GM23338 (cell line): ENCODE data around the gene PDXK. TPM values are rescaled to one million over a fixed set of nuclear protein-coding genes. Genes with fewer than 3 reads are reported as not detected.

ENCODE experiments used
- ATAC-seq: fragments of 200-7000 bp; cut with Tn5 transposase; 3 replicates; pipeline ENCODE4 v1.9.1; 2020
- DNase-seq: peaks from one replicate; pipeline ENCODE4 v3.0.0-alpha.2; 2015; ENCODE audit warnings: low spot score
- H2AFZ ChIP-seq: fragments of 200-600 bp; sonication (generic); 2 replicates; pipeline ENCODE4 v1.8.0; 2016; ENCODE audit warnings: antibody characterized with exemption, mild to moderate bottlenecking, moderate library complexity
- H3F3A ChIP-seq: fragments of 200-600 bp; sonication (generic); replicated peaks from 2 replicates; pipeline ENCODE4 v1.8.0; 2017; ENCODE audit warnings: antibody characterized with exemption, mixed run types, low read depth
- H3K27ac ChIP-seq: fragments of 200-600 bp; sonication (generic); 2 replicates; pipeline ENCODE4 v1.6.1; 2016; ENCODE audit warnings: low read depth
- H3K27me3 ChIP-seq: fragments of 200-600 bp; sonication (generic); 2 replicates; pipeline ENCODE4 v1.8.0; 2016; ENCODE audit warnings: mild to moderate bottlenecking, mixed run types, moderate library complexity; ENCODE audit not compliant: insufficient read depth
- H3K36me3 ChIP-seq: fragments of 200-600 bp; sonication (generic); 2 replicates; pipeline ENCODE4 v1.8.0; 2016; ENCODE audit warnings: mild to moderate bottlenecking; ENCODE audit not compliant: insufficient read depth
- H3K4me1 ChIP-seq: fragments of 200-600 bp; sonication (generic); 2 replicates; pipeline ENCODE4 v1.8.0; 2016; ENCODE audit warnings: mild to moderate bottlenecking, moderate library complexity; ENCODE audit not compliant: insufficient read depth
- H3K4me2 ChIP-seq: fragments of 200-600 bp; sonication (generic); 2 replicates; pipeline ENCODE4 v1.7.1; 2017; ENCODE audit warnings: mixed run types
- H3K4me3 ChIP-seq: fragments of 200-600 bp; sonication (generic); 2 replicates; pipeline ENCODE4 v1.6.1; 2016; ENCODE audit warnings: mixed run types
- H3K79me2 ChIP-seq: fragments of 200-600 bp; sonication (generic); replicated peaks from 2 replicates; pipeline ENCODE4 v1.8.0; 2017; ENCODE audit warnings: mild to moderate bottlenecking; ENCODE audit not compliant: insufficient read depth
- H3K9me2 ChIP-seq: fragments of 200-600 bp; sonication (generic); 2 replicates; pipeline ENCODE4 v1.8.0; 2017; ENCODE audit not compliant: insufficient read depth
- H4K20me1 ChIP-seq: fragments of 200-600 bp; sonication (generic); replicated peaks from 2 replicates; pipeline ENCODE4 v1.8.0; 2017; ENCODE audit warnings: mild to moderate bottlenecking; ENCODE audit not compliant: insufficient read depth
- H3K27ac Mint-ChIP-seq: 2 replicates; pipeline ENCODE4 v1.8.0; 2020; ENCODE audit warnings: inconsistent platforms, mild to moderate bottlenecking, moderate library complexity, mixed read lengths
- H3K27me3 Mint-ChIP-seq: 3 replicates; pipeline ENCODE4 v1.8.0; 2022; ENCODE audit warnings: low read depth, mild to moderate bottlenecking, moderate library complexity, mixed read lengths, inconsistent platforms; ENCODE audit not compliant: insufficient read depth, poor library complexity
- H3K36me3 Mint-ChIP-seq: 3 replicates; pipeline ENCODE4 v1.8.0; 2021; ENCODE audit warnings: low read depth, mild to moderate bottlenecking, inconsistent platforms, moderate library complexity, mixed read lengths
- H3K4me1 Mint-ChIP-seq: 3 replicates; pipeline ENCODE4 v1.8.0; 2020; ENCODE audit warnings: mild to moderate bottlenecking, inconsistent platforms, mixed read lengths
- H3K4me3 Mint-ChIP-seq: 3 replicates; pipeline ENCODE4 v1.8.0; 2021; ENCODE audit warnings: moderate library complexity, mild to moderate bottlenecking, inconsistent platforms, mixed read lengths
- H3K9me3 Mint-ChIP-seq: 3 replicates; pipeline ENCODE4 v1.8.0; 2020; ENCODE audit warnings: moderate library complexity, mild to moderate bottlenecking, inconsistent platforms, mixed read lengths
- CREB1 ChIP-seq: fragments of 250-450 bp; sonication (Bioruptor Pico); IDR thresholded peaks from 2 replicates; pipeline ENCODE4 v1.5.0; 2020; ENCODE audit warnings: low read depth, mild to moderate bottlenecking, moderate library complexity
- CTCF ChIP-seq, 2 experiments: fragments of 200-600 bp in 1 of 2; sonication (generic) in 1 of 2; conservative IDR thresholded peaks; 2 replicates each; pipeline versions ENCODE4 v1.5.1 to v1.6.1; 2016 to 2017; ENCODE audit warnings: antibody characterized with exemption in 2 of 2, low read depth in 2 of 2, mild to moderate bottlenecking in 2 of 2, moderate library complexity in 1 of 2
- ETS1 ChIP-seq: IDR thresholded peaks from 2 replicates; pipeline ENCODE4 v1.6.1; 2016; ENCODE audit warnings: antibody characterized with exemption
- EZH2 ChIP-seq: fragments of 200-600 bp; sonication (generic); IDR thresholded peaks from one replicate; pipeline ENCODE4 v1.8.0; 2017; ENCODE audit warnings: antibody characterized with exemption, mild to moderate bottlenecking, low read depth; ENCODE audit not compliant: unreplicated experiment
- EZH2phosphoT487 ChIP-seq: fragments of 200-600 bp; sonication (generic); IDR thresholded peaks from one replicate; pipeline ENCODE4 v1.8.1; 2018; ENCODE audit warnings: antibody characterized with exemption; ENCODE audit not compliant: unreplicated experiment
- JUNB ChIP-seq: IDR thresholded peaks from one replicate; pipeline ENCODE4 v1.6.1; 2016; ENCODE audit warnings: antibody characterized with exemption; ENCODE audit not compliant: unreplicated experiment
- NANOG ChIP-seq: IDR thresholded peaks from 2 replicates; pipeline ENCODE4 v1.6.1; 2016; ENCODE audit warnings: antibody characterized with exemption, borderline replicate concordance
- POLR2AphosphoS5 ChIP-seq: IDR thresholded peaks from 2 replicates; pipeline ENCODE4 v1.6.1; 2016; ENCODE audit warnings: antibody characterized with exemption, low read depth
- REST ChIP-seq: IDR thresholded peaks from one replicate; pipeline ENCODE4 v1.6.1; 2018; ENCODE audit warnings: antibody characterized with exemption; ENCODE audit not compliant: unreplicated experiment
- STAT1 ChIP-seq: IDR thresholded peaks from one replicate; pipeline ENCODE4 v1.6.1; 2016; ENCODE audit warnings: antibody characterized with exemption; ENCODE audit not compliant: unreplicated experiment
- ZNF114 ChIP-seq: fragments of 250-450 bp; sonication (Bioruptor Pico); IDR thresholded peaks from 2 replicates; pipeline ENCODE4 v1.5.0; 2020; ENCODE audit warnings: mild to moderate bottlenecking, moderate library complexity
- ZNF331 ChIP-seq: fragments of 250-450 bp; sonication (Bioruptor Pico); IDR thresholded peaks from 2 replicates; pipeline ENCODE4 v1.5.0; 2020; ENCODE audit warnings: low read depth, mild to moderate bottlenecking, moderate library complexity
- ZNF462 ChIP-seq: fragments of 250-450 bp; sonication (Bioruptor Pico); IDR thresholded peaks from 2 replicates; pipeline ENCODE4 v1.5.0; 2020; ENCODE audit warnings: mild to moderate bottlenecking, moderate library complexity
- polyA plus RNA-seq: library from polyadenylated mRNA; unstranded; fragments of >200 nt; fragmentation: Nextera tagmentation; extraction: Ambion mirVana; gene quantifications from 2 replicates; pipeline ENCODE4 v1.2.1, GENCODE V29; 2016
- total RNA-seq: library from RNA; depleted of rRNA; stranded (reverse); fragments of >200 nt; shearing (Covaris generic); gene quantifications from 2 replicates; pipeline ENCODE4 v1.2.3, GENCODE V29; 2014

PDXK gene
- total and polyA plus RNA-seq, 2 experiments from 2014 or later, result 53.2 to 66.3 TPM

GRCh38 chr21:43751955-43752591 is 33.1 kb downstream of the PDXK start:
- no peak overlapping the region for H3K4me3 ChIP-seq
- H3F3A ChIP-seq, result no peaks in the 10 kb centered on the region
- H3K4me1 ChIP-seq, result no peaks in the 10 kb centered on the region
- Mint-ChIP-seq H3K9me3 (no peaks in the 10 kb centered on the region), H3K27me3 (peaks cover 7% of the 10 kb centered on the region), H3K4me3 (no peak overlapping the region), H3K27ac (no peak overlapping the region), H3K36me3 (peaks cover 51% of the 10 kb centered on the region), H3K4me1 (no peaks in the 10 kb centered on the region)
- H3K27me3 ChIP-seq, result no peaks in the 10 kb centered on the region
- no peak overlapping the region for H2AFZ ChIP-seq
- DNase-seq (no peak), ATAC-seq (no peak)
- H3K4me2 ChIP-seq, result no peak overlapping the region
- TF ChIP-seq NANOG (no peak), STAT1 (no peak), EZH2 (no peak), EZH2phosphoT487 (no peak), POLR2AphosphoS5 (no peak), ETS1 (no peak), ZNF114 (CRISPR knock-in tag) (no peak), CREB1 (CRISPR knock-in tag) (no peak), JUNB (no peak), REST (no peak), ZNF331 (CRISPR knock-in tag) (no peak), ZNF462 (CRISPR knock-in tag) (no peak), CTCF (conservative IDR thresholded peaks at IDR 0.05; ENCODE audit: low read depth in 2 of 2) (no peak)
- no peaks in the 10 kb centered on the region for H3K36me3 ChIP-seq
- no peaks in the 10 kb centered on the region for H4K20me1 ChIP-seq
- H3K27ac ChIP-seq, result no peak overlapping the region
- H3K9me2 ChIP-seq, result no peaks in the 10 kb centered on the region
- H3K79me2 ChIP-seq, result no peaks in the 10 kb centered on the region
